ENCODE results near the gene CNDP2.
"Not testable (repeated sequence)": the region's sequence is repeated elsewhere in the genome, so short reads cannot be mapped to it uniquely, and the experiment has no call there.

CNDP2 gene

GRCh38 chr18:74473976-74474640 is 22.1 kb upstream of the CNDP2 start:
- DNase-seq = no peak

- peak; percentile 20 for DNase-seq
These were observed 20.0 kb upstream of the CNDP2 start for GRCh38 chr18:74476140-74476539.

GRCh38 chr18:74477771-74478170 is 18.4 kb upstream of the CNDP2 start:
- no peak for DNase-seq

- no peak for DNase-seq
These were observed 17.8 kb upstream of the CNDP2 start for GRCh38 chr18:74478316-74478715.

GRCh38 chr18:74478880-74479279 is 17.3 kb upstream of the CNDP2 start:
- no peak for DNase-seq

GRCh38 chr18:74479486-74480148 is 16.5 kb upstream of the CNDP2 start:
- no peak for DNase-seq

- DNase-seq = no peak
These were observed 16.0 kb upstream of the CNDP2 start for GRCh38 chr18:74480149-74480651.

- DNase-seq = no peak
These were observed 13.5 kb upstream of the CNDP2 start for GRCh38 chr18:74482697-74483096.

GRCh38 chr18:74486119-74486849 is 9.9 kb upstream of the CNDP2 start:
- no peak for DNase-seq

GRCh38 chr18:74488354-74488753 is 7.8 kb upstream of the CNDP2 start:
- DNase-seq = no peak

GRCh38 chr18:74488864-74489263 is 7.3 kb upstream of the CNDP2 start:
- no peak for DNase-seq

- peak; percentile 94 for DNase-seq
These were observed 6.5 kb upstream of the CNDP2 start for GRCh38 chr18:74489676-74490075.

- DNase-seq = no peak
These were observed 3.9 kb upstream of the CNDP2 start for GRCh38 chr18:74492259-74492658.

- DNase-seq = peak; percentile 54
These were observed 2.5 kb upstream of the CNDP2 start for GRCh38 chr18:74493689-74494088.

- DNase-seq = no peak
These were observed 1.6 kb upstream of the CNDP2 start for GRCh38 chr18:74494514-74494913.

- DNase-seq = peak; percentile 28
These were observed 553 bp downstream of the CNDP2 start for GRCh38 chr18:74496508-74497323.

- DNase-seq = no peak
These were observed 1.1 kb downstream of the CNDP2 start for GRCh38 chr18:74497324-74497676.

- DNase-seq = peak; percentile 17
These were observed 1.6 kb downstream of the CNDP2 start for GRCh38 chr18:74497778-74498177.

GRCh38 chr18:74498712-74499627 is 2.8 kb downstream of the CNDP2 start:
- no peak for DNase-seq

GRCh38 chr18:74499633-74500032 is 3.5 kb downstream of the CNDP2 start:
- DNase-seq = no peak

- DNase-seq = no peak
These were observed 4.2 kb downstream of the CNDP2 start for GRCh38 chr18:74500372-74500771.

- DNase-seq = not testable (repeated sequence)
These were observed 4.6 kb downstream of the CNDP2 start for GRCh38 chr18:74500774-74501173.
